HCT116 (cell line): Measurements from ENCODE around the gene VPS45. TPM values are rescaled to one million over a fixed set of nuclear protein-coding genes. Genes with fewer than 3 reads are reported as not detected.

Experiments
- ATAC-seq: fragments of 200-7000 bp; cut with Tn5 transposase; 2 replicates; pipeline ENCODE4 v1.9.1; 2020; ENCODE audit warnings: mild to moderate bottlenecking, moderate library complexity
- BruUV-seq: library from RNA; stranded (reverse); fragments of 400-500 nt; replicated peaks from 2 replicates; lab custom pipeline; 2021; lab: Mats Ljungman, UMichigan
- CTCF ChIA-PET: fragments of 300-600 bp; sonication (Branson Sonifier 250); formaldehyde crosslinking; loops from one replicate; lab custom pipeline; 2021; ENCODE audit warnings: antibody characterized with exemption; lab: Charles Lee
- POLR2A ChIA-PET: fragments of 300-600, 350-600 bp; sonication (Branson Sonifier 250); formaldehyde crosslinking; loops from one replicate; lab custom pipeline; 2021; ENCODE audit warnings: antibody characterized with exemption; lab: Charles Lee
- RAD21 ChIA-PET, 2 experiments: fragments of 300-600 bp; sonication (Branson Sonifier 250); formaldehyde crosslinking; loops; one replicate each; lab custom pipeline; 2023; ENCODE audit warnings: low total read pairs in 2 of 2; ENCODE audit not compliant: uncharacterized antibody in 2 of 2, unreplicated experiment in 2 of 2, low non-redundant PET in 1 of 2; lab: Charles Lee
- DNase-seq: peaks from one replicate; pipeline ENCODE4 v3.0.0-alpha.2; 2010; ENCODE audit warnings: low read depth, low spot score
- H2AFZ ChIP-seq: fragments of 200-600 bp; shearing (Covaris generic), sonication (generic); 2 replicates; pipeline ENCODE4 v1.6.1; 2017; ENCODE audit warnings: low read depth, mixed run types, mixed read lengths, antibody characterized with exemption, low read length; ENCODE audit not compliant: poor library complexity, severe bottlenecking
- H3K27ac ChIP-seq: 2 replicates; pipeline ENCODE4 v1.5.1; 2012; ENCODE audit warnings: low read depth, low read length
- H3K27me3 ChIP-seq: fragments of 200-600 bp; sonication (generic); 2 replicates; pipeline ENCODE4 v1.6.1; 2016; ENCODE audit warnings: mixed run types, low read length, mixed read lengths; ENCODE audit not compliant: insufficient read depth
- H3K36me3 ChIP-seq, 2 experiments: fragments of 200-500 bp in 1 of 2; fragments of 200-600 bp in 1 of 2; sonication (Bioruptor generic) in 1 of 2; sonication (generic) in 1 of 2; 2 replicates each; pipeline versions ENCODE4 v1.5.1 to v1.6.1; 2014 to 2016; ENCODE audit warnings: low read length in 2 of 2, inconsistent platforms in 1 of 2, mixed read lengths in 1 of 2, mixed run types in 1 of 2; ENCODE audit not compliant: insufficient read depth in 2 of 2, control insufficient read depth in 1 of 2
- H3K4me1 ChIP-seq, 2 experiments: fragments of 200-600 bp in 1 of 2; sonication (generic) in 1 of 2; 2 replicates each; pipeline versions ENCODE4 v1.5.1 to v1.6.1; 2012 to 2017; ENCODE audit warnings: low read length in 2 of 2, inconsistent platforms in 1 of 2, mild to moderate bottlenecking in 1 of 2, mixed read lengths in 1 of 2, mixed run types in 1 of 2, moderate library complexity in 1 of 2; ENCODE audit not compliant: insufficient read depth in 2 of 2, control insufficient read depth in 1 of 2
- H3K4me2 ChIP-seq: fragments of 200-600 bp; sonication (generic); 2 replicates; pipeline ENCODE4 v1.6.1; 2017; ENCODE audit warnings: mixed run types, low read length, mixed read lengths
- H3K4me3 ChIP-seq, 2 experiments: fragments of 200-600 bp in 1 of 2; sonication (generic) in 1 of 2; replicated peaks in 1 of 2; 2 replicates each; pipeline ENCODE4 v1.5.1; 2011 to 2016; ENCODE audit warnings: low read length in 2 of 2, control low read depth in 1 of 2, low read depth in 1 of 2, mild to moderate bottlenecking in 1 of 2, mixed read lengths in 1 of 2, mixed run types in 1 of 2
- H3K79me2 ChIP-seq: fragments of 200-600 bp; sonication (generic); 2 replicates; pipeline ENCODE4 v1.6.1; 2017; ENCODE audit warnings: mild to moderate bottlenecking, mixed run types, low read length, moderate library complexity, mixed read lengths; ENCODE audit not compliant: insufficient read depth
- H3K9ac ChIP-seq: fragments of 200-600 bp; sonication (generic); 2 replicates; pipeline ENCODE4 v1.6.1; 2016; ENCODE audit warnings: low read length, mixed read lengths
- H3K9me2 ChIP-seq: fragments of 200-600 bp; sonication (generic), shearing (Covaris generic); 2 replicates; pipeline ENCODE4 v1.6.1; 2017; ENCODE audit warnings: mixed run types, mild to moderate bottlenecking, moderate library complexity; ENCODE audit not compliant: insufficient read depth
- H3K9me3 ChIP-seq, 2 experiments: fragments of 200-500 bp in 1 of 2; fragments of 200-600 bp in 1 of 2; sonication (Bioruptor generic) in 1 of 2; sonication (generic) in 1 of 2; 2 replicates each; pipeline ENCODE4 v1.6.1; 2014 to 2017; ENCODE audit warnings: low read length in 2 of 2, mixed read lengths in 2 of 2, inconsistent platforms in 1 of 2, low read depth in 1 of 2, mild to moderate bottlenecking in 1 of 2, mixed run types in 1 of 2, moderate library complexity in 1 of 2; ENCODE audit not compliant: control insufficient read depth in 1 of 2, insufficient read depth in 1 of 2
- H4K20me1 ChIP-seq: fragments of 200-600 bp; sonication (generic), shearing (Covaris generic); 2 replicates; pipeline ENCODE4 v1.6.1; 2017; ENCODE audit warnings: mixed run types, mild to moderate bottlenecking, moderate library complexity; ENCODE audit not compliant: insufficient read depth
- CBX3 ChIP-seq: IDR thresholded peaks from 2 replicates; pipeline ENCODE4 v1.6.1; 2012; ENCODE audit warnings: low read depth
- FOSL1 ChIP-seq: IDR thresholded peaks from 2 replicates; pipeline ENCODE4 v1.6.1; 2012; ENCODE audit warnings: low read depth
- JUND ChIP-seq: IDR thresholded peaks from 2 replicates; pipeline ENCODE4 v1.6.1; 2012
- POLR2A ChIP-seq: IDR thresholded peaks from 2 replicates; pipeline ENCODE4 v1.7.0; 2011; ENCODE audit warnings: borderline replicate concordance; ENCODE audit not compliant: insufficient read depth, insufficient read length; ENCODE audit errors: extremely low read depth
- RAD21 ChIP-seq: IDR thresholded peaks from 2 replicates; pipeline ENCODE4 v1.6.1; 2012; ENCODE audit warnings: low read depth, mild to moderate bottlenecking
- SP1 ChIP-seq: IDR thresholded peaks from 2 replicates; pipeline ENCODE4 v1.6.1; 2012; ENCODE audit warnings: low read depth
- YY1 ChIP-seq: IDR thresholded peaks from 2 replicates; pipeline ENCODE4 v1.6.1; 2011; ENCODE audit warnings: low read length, low read depth, moderate library complexity, mild to moderate bottlenecking; ENCODE audit not compliant: insufficient replicate concordance; ENCODE audit errors: extremely low read depth
- intact Hi-C: fragments of 100-400 bp; cut with micrococcal nuclease; formaldehyde crosslinking; loops from 2 replicates; pipeline ENCODE4 v1.10.0; 2022
- total RNA-seq: library from RNA; stranded (reverse); gene quantifications from one replicate; pipeline ENCODE4 v1.2.1, GENCODE V29; 2021; ENCODE audit not compliant: unreplicated experiment

VPS45 gene
- total RNA-seq, 1 experiment from 2014 or later: 28.1 TPM

DNA sequence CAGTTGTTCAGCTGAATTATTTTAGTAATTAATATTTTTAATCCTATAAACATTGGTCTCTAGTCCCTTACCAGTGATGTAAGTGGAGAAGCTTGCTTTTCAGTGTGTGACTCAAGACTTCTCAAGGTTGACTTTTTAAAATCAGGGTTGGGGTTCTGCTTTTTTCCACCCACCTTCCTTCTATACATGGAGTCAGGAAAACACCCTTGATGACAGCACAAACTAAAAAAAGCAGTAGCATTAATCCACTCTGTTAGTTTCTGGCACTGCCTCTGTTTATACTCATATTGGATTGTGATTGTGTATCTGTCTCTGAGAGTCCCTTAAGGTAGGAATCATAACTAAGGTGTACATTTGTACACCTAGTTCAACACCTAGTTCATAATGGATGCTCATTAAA, 73.9 kb downstream of the VPS45 start:
- intact Hi-C loops: no loop called here

DNA sequence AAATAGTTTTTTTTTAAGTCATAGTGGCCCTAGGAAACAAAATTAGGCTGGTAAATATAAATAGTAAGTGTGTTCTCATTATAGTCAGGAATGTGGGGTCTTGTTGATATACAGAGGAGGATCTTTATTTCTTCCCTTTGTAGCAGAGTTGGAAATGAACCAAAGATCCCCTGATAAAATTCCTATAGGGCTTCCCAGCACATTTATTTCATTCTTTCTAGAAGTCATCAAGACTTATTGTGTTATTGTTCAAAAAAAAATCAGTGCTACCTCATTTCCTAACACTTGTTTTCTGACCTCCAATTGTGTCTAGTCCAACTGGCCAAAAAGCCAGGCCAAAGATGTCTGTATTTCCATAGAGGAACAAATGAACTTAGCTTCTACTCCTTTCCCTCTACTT, 74.5 kb downstream of the VPS45 start:
- no TSS peak for BruUV-seq
- Histone ChIP-seq H3K4me3 (no peak overlapping the region), H3K4me2 (no peak overlapping the region), H3K79me2 (no peaks in the 10 kb centered on the region), H3K4me1 (no peaks in the 10 kb centered on the region), H3K9me2 (no peaks in the 10 kb centered on the region), H3K9ac (no peak overlapping the region), H3K27ac (no peak overlapping the region), H3K27me3 (no peaks in the 10 kb centered on the region), H2AFZ (no peak overlapping the region), H3K9me3 (no peaks in the 10 kb centered on the region), H4K20me1 (no peaks in the 10 kb centered on the region), H3K36me3 (no peaks in the 10 kb centered on the region)
- intact Hi-C loops: no loop called here
- ChIA-PET CTCF (no interaction called here), POLR2A (no interaction called here), RAD21 (no interaction called here)
- TF ChIP-seq JUND: no peak
- no peak for TF ChIP-seq YY1
- no peak for TF ChIP-seq SP1
- no peak for TF ChIP-seq CBX3
- ATAC-seq: no peak
- no peak for DNase-seq

More for the DNA sequence above, 73.9 kb downstream of the VPS45 start:
- Histone ChIP-seq H3K9me3 (no peaks in the 10 kb centered on the region), H3K27me3 (no peaks in the 10 kb centered on the region), H3K36me3 (no peaks in the 10 kb centered on the region), H3K27ac (no peak overlapping the region), H3K9ac (no peak overlapping the region), H3K79me2 (no peaks in the 10 kb centered on the region), H2AFZ (no peak overlapping the region), H3K4me1 (no peaks in the 10 kb centered on the region), H3K4me3 (no peak overlapping the region), H3K9me2 (no peaks in the 10 kb centered on the region), H3K4me2 (no peak overlapping the region), H4K20me1 (no peaks in the 10 kb centered on the region)
- ChIA-PET POLR2A (interaction anchor here (1.2 kb wide), 1 partner anchor 8 kb away, joined by 3 read pairs; the partner anchor contains the start of gene PLEKHO1), CTCF (interaction anchor here (1.1 kb wide), 1 partner anchor 46 kb away, joined by 4 read pairs; no protein-coding TSS in a partner anchor), RAD21 (no interaction called here)
- no TSS peak for BruUV-seq
- DNase-seq (no peak), ATAC-seq (no peak)
- TF ChIP-seq POLR2A (no peak), RAD21 (no peak), FOSL1 (no peak)
